NB4 (cell line): ENCODE data around the gene DNMT3A.

Source experiments
- CTCF ChIP-seq: IDR thresholded peaks from one replicate; pipeline ENCODE4 v1.5.1; 2012; ENCODE audit warnings: low read depth, low read length
- MYC ChIP-seq: IDR thresholded peaks from 2 replicates; pipeline ENCODE4 v1.6.1; 2011; ENCODE audit warnings: low read depth, low read length
- POLR2A ChIP-seq: IDR thresholded peaks from 2 replicates; pipeline ENCODE4 v1.6.1; 2011; ENCODE audit warnings: mild to moderate bottlenecking; ENCODE audit not compliant: insufficient read length; ENCODE audit errors: extremely low read depth

- TF ChIP-seq MYC (no peak), POLR2A (no peak), CTCF (no peak)
Observed at GRCh38 chr2:25259737-25260124, 82.0 kb downstream of the DNMT3A start.
